ENCODE data around the gene COL6A3. TPM values are rescaled to one million over a fixed set of nuclear protein-coding genes. Genes with fewer than 3 reads are reported as not detected.

The COL6A3 gene
- total RNA-seq, 1 experiment from 2014 or later, result 1.2 TPM

GRCh38 chr2:237278568-237278967, 135.4 kb downstream of the COL6A3 start (continued):
- no peak for TF ChIP-seq CTCF (IDR thresholded peaks at IDR 0.05 in 2 of 3, conservative IDR thresholded peaks at IDR 0.05 in 1 of 3; ENCODE audit: borderline replicate concordance in 1 of 3, insufficient read depth in 1 of 3, low read depth in 2 of 3, low read length in 2 of 3)
- TF ChIP-seq ATF3 (IDR thresholded peaks at IDR 0.05), result no peak
- no peak for TF ChIP-seq SP1 (IDR thresholded peaks at IDR 0.05; ENCODE audit: low read depth)
- TF ChIP-seq ZNF274 (IDR thresholded peaks at IDR 0.05; ENCODE audit: low read depth, low read length), result no peak
- no peak for TF ChIP-seq POLR2AphosphoS5 (IDR thresholded peaks at IDR 0.05; ENCODE audit: low read depth, low read length)
- TF ChIP-seq TCF7L2 (IDR thresholded peaks at IDR 0.05; ENCODE audit: borderline replicate concordance, extremely low read depth, insufficient read depth, insufficient read length), result no peak
- no peak for TF ChIP-seq YY1 (IDR thresholded peaks at IDR 0.05; ENCODE audit: extremely low read depth, insufficient replicate concordance, low read depth, low read length)
- TF ChIP-seq, protein P1, sequence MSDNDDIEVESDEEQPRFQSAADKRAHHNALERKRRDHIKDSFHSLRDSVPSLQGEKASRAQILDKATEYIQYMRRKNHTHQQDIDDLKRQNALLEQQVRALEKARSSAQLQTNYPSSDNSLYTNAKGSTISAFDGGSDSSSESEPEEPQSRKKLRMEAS (IDR thresholded peaks at IDR 0.05), result no peak

DNA sequence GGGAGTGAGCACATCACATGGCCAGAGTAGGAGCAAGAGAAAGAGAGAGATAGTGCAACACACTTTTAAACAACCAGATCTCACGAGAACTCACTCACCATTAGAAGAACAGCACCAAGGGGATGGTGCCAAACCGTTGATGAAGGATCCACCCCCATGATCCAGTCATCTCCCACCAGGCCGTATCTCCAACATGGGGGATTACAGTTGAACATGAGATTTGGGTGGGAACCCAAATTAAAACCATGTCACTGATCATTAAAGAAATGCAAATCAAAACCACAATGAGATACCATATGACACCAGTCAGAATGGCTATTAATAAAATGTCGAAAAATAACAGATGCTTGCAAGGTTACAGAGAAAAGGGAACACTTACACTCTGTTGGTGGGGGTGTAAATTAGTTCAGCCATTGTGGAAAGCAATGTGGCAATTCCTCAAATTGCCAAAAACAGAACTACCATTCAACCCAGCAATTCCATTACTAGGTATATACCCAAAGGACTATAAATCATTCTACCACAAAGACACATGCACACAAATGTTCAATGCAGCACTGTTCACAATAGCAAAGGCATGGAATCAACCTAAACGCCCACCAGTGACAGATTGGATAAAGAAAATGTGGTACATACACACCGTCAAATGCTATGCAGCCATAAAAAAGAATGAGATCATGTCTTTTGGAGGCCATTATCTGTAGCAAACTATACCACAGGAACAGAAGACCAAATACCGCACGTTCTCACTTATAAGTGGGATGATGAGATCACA, 137.1 kb downstream of the COL6A3 start:
- CTCF ChIA-PET, result no interaction called here
- ATAC-seq (no peak), DNase-seq (ENCODE audit: low read depth, low spot score) (no peak)
- Histone ChIP-seq H4K20me1 (ENCODE audit: insufficient read depth) (no peaks in the 10 kb centered on the region), H3K36me3 (ENCODE audit: control insufficient read depth in 1 of 2, insufficient read depth in 2 of 2, low read length in 2 of 2) (no peaks in the 10 kb centered on the region), H3K27ac (ENCODE audit: low read depth, low read length) (no peak overlapping the region), H3K4me1 (ENCODE audit: control insufficient read depth in 1 of 2, insufficient read depth in 2 of 2, low read length in 2 of 2) (no peaks in the 10 kb centered on the region; a peak in 1 of 4 replicates), H3K9ac (ENCODE audit: low read length) (no peak overlapping the region), H3K9me2 (ENCODE audit: insufficient read depth) (no peaks in the 10 kb centered on the region), H3K79me2 (ENCODE audit: insufficient read depth, low read length) (no peaks in the 10 kb centered on the region), H3K4me3 (replicated peaks in 1 of 2; ENCODE audit: low read depth in 1 of 2, low read length in 2 of 2) (no peak overlapping the region), H3K4me2 (ENCODE audit: low read length) (no peak overlapping the region), H2AFZ (ENCODE audit: low read depth, low read length, poor library complexity, severe bottlenecking) (no peak overlapping the region), H3K27me3 (ENCODE audit: insufficient read depth, low read length) (no peaks in the 10 kb centered on the region), H3K9me3 (ENCODE audit: control insufficient read depth in 1 of 2, insufficient read depth in 1 of 2, low read depth in 1 of 2, low read length in 2 of 2) (no peaks in the 10 kb centered on the region)
- BruUV-seq (replicated peaks), result no TSS peak
- RAD21 ChIA-PET (ENCODE audit: low non-redundant PET in 1 of 2, low total read pairs in 2 of 2, uncharacterized antibody in 2 of 2, unreplicated experiment in 2 of 2), result no interaction called here
- intact Hi-C loops (cut with micrococcal nuclease), result no loop called here
- POLR2A ChIA-PET, result no interaction called here
- TF ChIP-seq, protein P1 (IDR thresholded peaks at IDR 0.05), result no peak
- TF ChIP-seq TCF7L2 (IDR thresholded peaks at IDR 0.05; ENCODE audit: borderline replicate concordance, extremely low read depth, insufficient read depth, insufficient read length) (no peak), JUND (IDR thresholded peaks at IDR 0.05) (no peak), CBX3 (IDR thresholded peaks at IDR 0.05; ENCODE audit: low read depth) (no peak), CEBPB (IDR thresholded peaks at IDR 0.05; ENCODE audit: low read depth) (no peak), ELF1 (IDR thresholded peaks at IDR 0.05; ENCODE audit: borderline replicate concordance, low read depth) (no peak), SIN3A (IDR thresholded peaks at IDR 0.05; ENCODE audit: low read depth) (no peak), SP1 (IDR thresholded peaks at IDR 0.05; ENCODE audit: low read depth) (no peak), POLR2A (IDR thresholded peaks at IDR 0.05; ENCODE audit: borderline replicate concordance, extremely low read depth, insufficient read depth, insufficient read length) (no peak), POLR2AphosphoS5 (IDR thresholded peaks at IDR 0.05; ENCODE audit: low read depth, low read length) (no peak), EZH2 (IDR thresholded peaks at IDR 0.05) (no peak), ATF3 (IDR thresholded peaks at IDR 0.05) (no peak), SRF (IDR thresholded peaks at IDR 0.05; ENCODE audit: low read depth) (no peak), FOSL1 (IDR thresholded peaks at IDR 0.05; ENCODE audit: low read depth) (no peak)
- TF ChIP-seq, protein P2, sequence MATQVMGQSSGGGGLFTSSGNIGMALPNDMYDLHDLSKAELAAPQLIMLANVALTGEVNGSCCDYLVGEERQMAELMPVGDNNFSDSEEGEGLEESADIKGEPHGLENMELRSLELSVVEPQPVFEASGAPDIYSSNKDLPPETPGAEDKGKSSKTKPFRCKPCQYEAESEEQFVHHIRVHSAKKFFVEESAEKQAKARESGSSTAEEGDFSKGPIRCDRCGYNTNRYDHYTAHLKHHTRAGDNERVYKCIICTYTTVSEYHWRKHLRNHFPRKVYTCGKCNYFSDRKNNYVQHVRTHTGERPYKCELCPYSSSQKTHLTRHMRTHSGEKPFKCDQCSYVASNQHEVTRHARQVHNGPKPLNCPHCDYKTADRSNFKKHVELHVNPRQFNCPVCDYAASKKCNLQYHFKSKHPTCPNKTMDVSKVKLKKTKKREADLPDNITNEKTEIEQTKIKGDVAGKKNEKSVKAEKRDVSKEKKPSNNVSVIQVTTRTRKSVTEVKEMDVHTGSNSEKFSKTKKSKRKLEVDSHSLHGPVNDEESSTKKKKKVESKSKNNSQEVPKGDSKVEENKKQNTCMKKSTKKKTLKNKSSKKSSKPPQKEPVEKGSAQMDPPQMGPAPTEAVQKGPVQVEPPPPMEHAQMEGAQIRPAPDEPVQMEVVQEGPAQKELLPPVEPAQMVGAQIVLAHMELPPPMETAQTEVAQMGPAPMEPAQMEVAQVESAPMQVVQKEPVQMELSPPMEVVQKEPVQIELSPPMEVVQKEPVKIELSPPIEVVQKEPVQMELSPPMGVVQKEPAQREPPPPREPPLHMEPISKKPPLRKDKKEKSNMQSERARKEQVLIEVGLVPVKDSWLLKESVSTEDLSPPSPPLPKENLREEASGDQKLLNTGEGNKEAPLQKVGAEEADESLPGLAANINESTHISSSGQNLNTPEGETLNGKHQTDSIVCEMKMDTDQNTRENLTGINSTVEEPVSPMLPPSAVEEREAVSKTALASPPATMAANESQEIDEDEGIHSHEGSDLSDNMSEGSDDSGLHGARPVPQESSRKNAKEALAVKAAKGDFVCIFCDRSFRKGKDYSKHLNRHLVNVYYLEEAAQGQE (IDR thresholded peaks at IDR 0.05; ENCODE audit: low read depth), result no peak
